ENCODE measurements around the gene ANKRD26. TPM values are rescaled to one million over a fixed set of nuclear protein-coding genes. Genes with fewer than 3 reads are reported as not detected.
A peak's percentile ranks its signal among the peaks of the same experiment; 100 is the strongest.

The ANKRD26 gene
- total and polyA plus RNA-seq, 12 donors: 1.7 to 21.1 (median 6.1) TPM

GRCh38 chr10:27100813-27101347 lies 586 bp upstream of the ANKRD26 start:
- Histone ChIP-seq H3K4me1 (replicated peaks in 1 of 2) (peaks cover 7 to 14% of the 10 kb centered on the region in 2 donors), H3K4me3 (peak overlapping the region; percentile 13 to 73 (median 38)), H3K36me3 (replicated peaks in 1 of 2) (no peaks in the 10 kb centered on the region), H3K9me3 (replicated peaks in 1 of 3) (no peaks in the 10 kb centered on the region), H3K27me3 (no peaks in the 10 kb centered on the region), H3K27ac (peak overlapping the region; percentile 67 to 91 (median 87))
- intact Hi-C loops (cut with DNase I): no loop called here
- no peak for TF ChIP-seq CTCF (IDR thresholded peaks at IDR 0.05)
- no peak for TF ChIP-seq POLR2A (IDR thresholded peaks at IDR 0.05)
- WGBS, 4 donors: 25 to 32% (median 27%) methylated on average over 14 of the region's 14 CpGs
- DNase-seq: peak in 5 of 7 donors; percentile 27 to 44 (median 31)

GRCh38 chr10:27099448-27099847 lies 846 bp downstream of the ANKRD26 start:
- Histone ChIP-seq H3K4me1 (replicated peaks in 1 of 2) (peaks cover 7 to 14% of the 10 kb centered on the region in 2 donors), H3K9me3 (replicated peaks in 1 of 3) (no peaks in the 10 kb centered on the region), H3K36me3 (replicated peaks in 1 of 2) (no peaks in the 10 kb centered on the region), H3K27ac (peak overlapping the region in 3 of 5 donors; percentile 87 to 91 (median 91)), H3K27me3 (no peaks in the 10 kb centered on the region), H3K4me3 (peak overlapping the region; percentile 13 to 73 (median 47))
- 27 to 41% (median 30%) methylated on average over 11 of the region's 11 CpGs for WGBS, 4 donors
- no peak for DNase-seq
- intact Hi-C loops (cut with DNase I): no loop called here
- no peak for TF ChIP-seq CTCF (IDR thresholded peaks at IDR 0.05)

GRCh38 chr10:27088119-27089044 lies 11.9 kb downstream of the ANKRD26 start:
- Histone ChIP-seq H3K27me3 (no peaks in the 10 kb centered on the region), H3K27ac (no peak overlapping the region), H3K9me3 (replicated peaks in 1 of 3) (no peaks in the 10 kb centered on the region), H3K4me3 (no peak overlapping the region), H3K4me1 (replicated peaks in 1 of 2) (peaks cover 0 to 4% of the 10 kb centered on the region in 2 donors), H3K36me3 (replicated peaks in 1 of 2) (peaks cover 0 to 30% of the 10 kb centered on the region in 2 donors)
- whole genome bisulfite sequencing, 4 donors: 78 to 95% (median 92%) methylated on average over 5 of the region's 5 CpGs
- no peak for DNase-seq
- intact Hi-C loops (cut with DNase I): no loop called here
- no peak for TF ChIP-seq CTCF (IDR thresholded peaks at IDR 0.05)
- TF ChIP-seq POLR2A (IDR thresholded peaks at IDR 0.05): no peak

- Histone ChIP-seq H3K27ac (no peak overlapping the region), H3K4me3 (no peak overlapping the region), H3K9me3 (replicated peaks in 1 of 3) (no peaks in the 10 kb centered on the region), H3K27me3 (no peaks in the 10 kb centered on the region), H3K4me1 (replicated peaks in 1 of 2) (no peaks in the 10 kb centered on the region), H3K36me3 (replicated peaks in 1 of 2) (peaks cover 0 to 31% of the 10 kb centered on the region in 2 donors)
- WGBS, 4 donors: 91 to 95% (median 95%) methylated on average over 6 of the region's 6 CpGs
- TF ChIP-seq POLR2A (IDR thresholded peaks at IDR 0.05) (no peak), CTCF (IDR thresholded peaks at IDR 0.05) (no peak)
- intact Hi-C loops (cut with DNase I): no loop called here
- DNase-seq: no peak
These were observed 27.7 kb downstream of the ANKRD26 start for GRCh38 chr10:27072436-27073114.

Data from adrenal gland (tissue), 12 donors.